Fibroblast of pulmonary artery (primary cell): ENCODE measurements around the gene THRA.

Experiments
- DNase-seq: peaks from one replicate; pipeline ENCODE4 v3.0.0-alpha.2; 2010; ENCODE audit warnings: low read depth
- H3K4me3 ChIP-seq: replicated peaks from 2 replicates; pipeline ENCODE4 v1.5.1; 2011; ENCODE audit warnings: low read depth, mild to moderate bottlenecking, control low read depth, low read length, moderate library complexity
- TF ChIP-seq, protein P1 (sequence below): IDR thresholded peaks from 2 replicates; pipeline ENCODE4 v1.5.1; 2011; ENCODE audit warnings: mild to moderate bottlenecking, control low read depth, low read length, inconsistent platforms; ENCODE audit errors: missing control alignments

THRA gene

GRCh38 chr17:40075201-40075941, 12.6 kb downstream of the THRA start:
- DNase-seq, result peak; percentile 68
- TF ChIP-seq, protein P1, sequence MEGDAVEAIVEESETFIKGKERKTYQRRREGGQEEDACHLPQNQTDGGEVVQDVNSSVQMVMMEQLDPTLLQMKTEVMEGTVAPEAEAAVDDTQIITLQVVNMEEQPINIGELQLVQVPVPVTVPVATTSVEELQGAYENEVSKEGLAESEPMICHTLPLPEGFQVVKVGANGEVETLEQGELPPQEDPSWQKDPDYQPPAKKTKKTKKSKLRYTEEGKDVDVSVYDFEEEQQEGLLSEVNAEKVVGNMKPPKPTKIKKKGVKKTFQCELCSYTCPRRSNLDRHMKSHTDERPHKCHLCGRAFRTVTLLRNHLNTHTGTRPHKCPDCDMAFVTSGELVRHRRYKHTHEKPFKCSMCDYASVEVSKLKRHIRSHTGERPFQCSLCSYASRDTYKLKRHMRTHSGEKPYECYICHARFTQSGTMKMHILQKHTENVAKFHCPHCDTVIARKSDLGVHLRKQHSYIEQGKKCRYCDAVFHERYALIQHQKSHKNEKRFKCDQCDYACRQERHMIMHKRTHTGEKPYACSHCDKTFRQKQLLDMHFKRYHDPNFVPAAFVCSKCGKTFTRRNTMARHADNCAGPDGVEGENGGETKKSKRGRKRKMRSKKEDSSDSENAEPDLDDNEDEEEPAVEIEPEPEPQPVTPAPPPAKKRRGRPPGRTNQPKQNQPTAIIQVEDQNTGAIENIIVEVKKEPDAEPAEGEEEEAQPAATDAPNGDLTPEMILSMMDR, result peak; percentile 93
- no peak overlapping the region for H3K4me3 ChIP-seq

DNA sequence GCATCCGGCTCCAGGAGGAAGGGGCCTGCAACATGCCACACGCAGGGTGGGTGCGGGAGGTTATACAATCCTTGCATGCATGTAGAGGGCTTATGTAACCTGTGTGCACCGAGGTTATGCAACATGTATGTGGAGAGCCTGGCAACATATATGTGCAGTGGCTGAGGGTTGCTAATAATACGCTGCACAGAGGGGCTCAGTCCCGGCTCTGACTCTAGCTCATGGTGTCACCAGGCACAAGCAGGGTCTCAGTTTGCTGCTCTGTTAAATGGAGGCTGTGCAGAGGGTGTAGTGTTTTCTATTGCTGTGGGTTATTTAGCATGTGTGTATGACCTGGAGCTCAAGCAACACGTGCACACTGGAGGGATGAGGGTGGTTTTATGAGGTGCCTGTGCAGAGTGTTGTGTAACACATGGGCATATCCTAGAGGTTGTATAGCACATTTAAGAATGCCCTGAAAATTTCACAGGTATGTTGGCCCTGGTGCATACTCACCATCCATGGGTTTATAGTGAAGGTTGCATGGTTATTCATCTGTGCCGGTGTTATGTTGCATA, 13.3 kb downstream of the THRA start:
- H3K4me3 ChIP-seq, result no peak overlapping the region
- no peak for DNase-seq
- TF ChIP-seq, protein P1, result no peak

DNA sequence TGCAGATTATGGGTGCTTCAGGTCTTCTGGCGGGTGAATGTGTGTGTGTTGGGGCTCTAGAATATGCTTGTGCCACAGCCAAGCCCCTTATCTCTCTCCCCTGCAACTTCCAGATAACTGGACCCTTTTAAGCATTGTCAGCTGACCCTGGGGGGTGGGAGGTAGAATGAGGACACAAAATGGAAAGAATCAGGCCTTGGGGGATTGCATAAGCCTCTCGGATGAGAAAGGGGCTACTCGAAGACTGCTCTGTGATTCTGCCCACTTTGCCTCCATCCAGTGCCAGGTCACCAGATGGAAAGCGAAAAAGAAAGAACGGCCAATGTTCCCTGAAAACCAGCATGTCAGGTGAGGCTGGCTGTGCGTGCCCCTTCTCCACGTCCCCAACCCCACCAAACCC, 13.8 kb downstream of the THRA start:
- TF ChIP-seq, protein P1, result no peak
- no peak for DNase-seq
- no peak overlapping the region for H3K4me3 ChIP-seq

DNA sequence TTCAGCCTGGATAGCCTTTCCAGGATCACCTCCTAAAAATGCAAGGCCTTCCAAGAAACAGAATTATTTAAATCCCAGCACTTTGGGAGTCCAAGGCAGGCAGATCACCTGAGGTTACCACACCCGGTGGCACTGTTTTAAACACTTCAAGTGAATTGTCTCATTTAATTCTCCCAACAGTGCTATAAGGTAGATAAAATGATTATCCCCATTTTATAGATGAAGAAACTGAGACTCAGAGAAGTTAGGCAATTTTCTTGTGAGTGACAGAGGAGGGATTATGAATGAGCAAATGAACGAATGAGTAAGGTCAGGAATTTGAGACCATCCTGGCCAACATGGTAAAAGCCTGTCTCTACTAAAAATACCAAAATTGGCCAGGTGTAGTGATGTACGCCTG, 16.8 kb downstream of the THRA start:
- no peak for DNase-seq
- TF ChIP-seq, protein P1, result no peak
- H3K4me3 ChIP-seq, result no peak overlapping the region

DNA sequence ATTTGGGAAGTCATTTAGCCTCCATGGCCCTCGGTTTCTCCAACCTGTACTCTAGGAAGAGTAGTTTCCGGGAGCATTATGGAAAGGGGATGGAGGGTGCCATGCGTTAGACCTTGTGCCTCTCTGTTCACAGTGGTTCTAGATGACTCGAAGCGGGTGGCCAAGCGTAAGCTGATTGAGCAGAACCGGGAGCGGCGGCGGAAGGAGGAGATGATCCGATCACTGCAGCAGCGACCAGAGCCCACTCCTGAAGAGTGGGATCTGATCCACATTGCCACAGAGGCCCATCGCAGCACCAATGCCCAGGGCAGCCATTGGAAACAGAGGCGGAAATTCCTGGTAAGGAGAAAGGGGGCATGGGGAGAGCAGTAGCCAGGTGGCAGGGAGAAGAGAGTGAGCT, 21.7 kb downstream of the THRA start:
- no peak overlapping the region for H3K4me3 ChIP-seq
- TF ChIP-seq, protein P1, result no peak

DNA sequence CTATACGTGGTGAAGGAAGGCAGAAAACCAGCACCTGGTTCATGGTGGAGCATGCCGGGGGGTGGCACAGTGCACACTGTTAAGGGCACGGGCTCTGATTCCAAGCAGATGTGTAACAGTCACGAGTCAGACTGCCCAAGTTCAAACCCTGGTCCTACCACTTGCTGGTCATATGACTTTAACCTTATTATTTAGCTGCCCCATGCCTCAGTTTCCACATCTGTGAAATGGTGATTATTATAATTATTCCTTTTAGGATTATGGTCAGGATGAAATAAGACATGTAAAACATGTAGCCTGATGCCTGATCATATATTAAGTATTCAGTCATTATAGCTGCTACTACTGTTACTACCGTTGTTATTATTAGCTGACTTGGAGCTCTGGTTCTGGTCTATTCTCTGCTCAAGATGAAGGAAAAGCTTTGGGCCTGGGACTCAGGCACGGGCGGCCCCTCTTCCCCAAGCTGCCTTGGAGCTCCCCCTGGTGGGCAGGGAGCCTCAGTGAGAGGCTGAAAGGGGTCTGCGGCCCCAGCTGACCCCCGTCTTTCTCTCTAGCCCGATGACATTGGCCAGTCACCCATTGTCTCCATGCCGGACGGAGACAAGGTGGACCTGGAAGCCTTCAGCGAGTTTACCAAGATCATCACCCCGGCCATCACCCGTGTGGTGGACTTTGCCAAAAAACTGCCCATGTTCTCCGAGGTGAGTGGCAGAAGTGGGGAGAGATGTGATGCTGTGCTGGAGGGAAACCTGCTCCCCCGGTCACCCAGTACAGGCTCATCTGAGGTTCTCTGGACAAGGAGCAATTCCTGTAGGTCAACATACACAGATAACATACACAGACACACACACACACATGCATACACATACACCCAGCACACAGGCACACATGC, 23.6 kb downstream of the THRA start:
- TF ChIP-seq, protein P1, result peak; percentile 69
- no peak overlapping the region for H3K4me3 ChIP-seq
- peak; percentile 56 for DNase-seq

More for the DNA sequence above, 21.7 kb downstream of the THRA start:
- no peak for DNase-seq
